SW 1271 (cell line): Measurements from ENCODE around the gene KLHL29.
A peak's percentile ranks its signal among the peaks of the same experiment; 100 is the strongest.

ENCODE experiments used
- DNase-seq, 2 experiments: peaks; one replicate each; lab custom pipeline; 2025; lab: John Stamatoyannopoulos, UW

KLHL29 gene

DNA sequence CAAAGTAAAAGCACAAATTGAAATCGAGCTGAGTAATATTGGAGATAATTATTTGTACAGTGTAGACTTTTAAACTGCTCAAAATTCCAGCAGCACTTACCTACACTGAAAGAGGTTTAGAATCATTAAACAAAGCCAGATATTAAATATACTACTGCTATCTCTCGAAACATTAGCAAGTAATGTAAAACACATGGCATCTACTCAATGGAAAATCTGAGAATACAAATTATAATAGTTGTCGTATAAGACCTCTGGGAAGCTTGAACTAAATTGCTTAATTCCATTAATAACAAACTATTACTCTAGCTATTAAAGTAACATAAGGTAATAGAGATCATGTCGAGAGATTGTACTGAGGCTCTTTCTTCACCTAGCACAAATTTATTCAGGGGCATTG lies 108.9 kb downstream of the KLHL29 start:
- DNase-seq, result no peak

DNA sequence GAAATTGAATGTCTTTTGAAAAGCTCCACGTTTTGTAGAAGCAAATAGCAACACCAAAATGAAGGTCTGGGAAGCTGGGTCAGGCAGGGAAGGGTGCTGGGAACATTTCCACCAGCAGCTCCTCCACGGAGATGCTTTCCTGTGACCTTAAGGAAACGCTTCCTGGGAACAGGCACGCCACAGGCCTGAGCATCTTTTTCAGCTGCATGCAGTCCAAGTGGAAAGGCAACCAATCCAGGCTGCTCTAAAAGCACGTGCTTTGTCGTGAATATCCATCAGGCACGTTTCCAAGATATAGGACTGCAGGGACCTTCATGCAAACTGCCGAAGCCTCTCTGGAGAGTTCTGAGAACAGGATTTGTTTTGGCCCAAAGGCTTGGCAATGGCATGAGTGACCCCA lies 109.3 kb downstream of the KLHL29 start:
- DNase-seq, result no peak

DNA sequence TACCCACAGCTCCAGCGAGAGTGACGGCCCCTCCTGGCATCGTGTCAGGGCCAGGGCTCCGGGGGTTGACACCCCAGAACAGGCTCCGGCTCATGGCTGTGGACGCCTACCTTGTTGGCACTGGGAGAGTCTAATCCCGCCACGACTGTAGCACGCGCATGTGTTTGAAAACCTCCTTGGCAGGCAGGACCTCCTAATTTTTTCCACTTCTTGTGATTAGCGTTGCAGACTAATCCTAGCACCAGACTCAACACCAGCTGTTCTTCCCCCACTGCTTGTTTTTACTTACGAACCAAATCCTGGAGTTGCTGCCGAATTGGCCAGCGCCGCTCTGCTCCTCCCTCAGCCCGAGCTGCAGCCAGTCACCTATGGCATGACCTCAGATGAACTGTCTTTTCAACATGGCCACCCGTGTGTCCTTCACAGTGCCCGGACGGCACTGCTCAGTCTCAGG lies 110.7 kb downstream of the KLHL29 start:
- DNase-seq, result no peak

DNA sequence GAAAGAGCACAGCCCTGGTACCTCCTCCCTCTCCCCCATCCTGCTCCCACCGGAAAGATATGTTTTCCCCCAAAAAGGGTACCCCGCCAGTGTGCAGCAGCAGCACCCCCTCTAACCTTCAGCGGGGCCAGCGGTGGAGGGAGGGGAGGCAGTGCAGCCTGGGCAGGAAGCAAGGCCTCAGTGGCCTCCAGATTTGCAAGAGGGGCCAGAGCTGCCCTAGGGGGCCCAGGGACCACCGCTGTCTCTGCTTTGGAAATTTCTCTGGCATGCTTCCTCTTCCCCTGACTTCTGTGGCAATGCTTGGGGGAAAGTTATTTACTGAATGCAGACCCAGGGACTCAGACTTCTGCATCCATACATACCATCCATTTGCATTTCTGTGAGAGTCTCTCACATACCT lies 111.5 kb downstream of the KLHL29 start:
- no peak for DNase-seq

DNA sequence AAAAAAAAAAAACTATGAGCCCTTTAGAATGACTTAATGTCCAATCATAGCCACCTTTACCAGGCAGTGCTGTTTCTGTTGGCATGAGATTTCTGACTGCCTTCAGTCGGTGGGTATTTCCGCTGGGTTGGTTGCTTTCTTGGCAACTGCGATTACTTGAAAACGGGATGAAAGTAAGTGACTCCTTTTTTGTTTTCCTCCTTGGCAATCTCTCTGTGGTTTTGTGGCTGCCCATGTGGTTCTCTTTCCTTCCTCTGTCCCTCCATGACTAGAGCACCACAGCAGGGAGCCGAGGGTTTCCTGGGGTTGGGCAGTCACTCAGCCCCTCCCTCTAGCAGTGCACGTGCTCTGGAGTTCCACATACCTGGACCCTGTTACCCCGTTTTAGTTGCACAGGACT lies 112.1 kb downstream of the KLHL29 start:
- DNase-seq, result no peak

DNA sequence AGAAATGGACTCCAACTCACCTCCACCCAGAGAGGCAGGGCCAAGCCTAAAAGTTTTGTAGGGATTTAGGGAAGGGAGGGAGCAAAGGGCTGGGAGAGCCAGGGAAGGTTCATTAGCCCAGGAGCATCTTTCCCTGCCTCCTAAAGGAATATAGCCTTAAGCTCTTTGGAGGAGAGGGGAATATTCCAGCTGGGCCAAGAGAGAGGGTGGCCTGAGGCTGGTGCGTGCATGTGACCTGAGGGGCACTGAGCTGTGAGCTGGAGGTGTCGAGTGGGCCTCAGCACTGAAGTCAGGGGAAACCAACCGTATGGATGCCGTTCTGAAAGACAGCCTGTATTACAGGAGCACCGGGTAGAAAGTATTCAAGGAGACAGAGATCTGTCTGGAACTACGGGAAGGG lies 112.6 kb downstream of the KLHL29 start:
- DNase-seq, result no peak

DNA sequence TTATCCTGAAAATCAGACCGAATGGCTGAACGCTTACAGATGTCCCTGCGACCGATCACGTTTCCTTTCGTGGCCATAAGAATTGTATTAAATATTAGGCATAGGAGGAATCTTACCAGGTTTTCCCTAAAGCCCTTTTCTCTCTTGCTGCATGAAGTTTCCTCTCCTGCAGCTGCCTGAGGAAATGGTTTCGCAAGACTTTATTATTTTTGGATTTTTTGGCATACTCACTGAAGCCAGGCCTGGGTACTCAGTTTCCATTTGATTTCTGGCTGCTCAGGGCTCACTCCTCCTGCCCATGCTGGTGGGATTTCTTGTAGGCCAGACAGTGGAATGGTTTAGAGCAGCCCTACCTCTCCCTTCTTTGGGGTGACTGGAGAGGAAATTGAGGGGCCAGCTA lies 114.0 kb downstream of the KLHL29 start:
- DNase-seq, result no peak

DNA sequence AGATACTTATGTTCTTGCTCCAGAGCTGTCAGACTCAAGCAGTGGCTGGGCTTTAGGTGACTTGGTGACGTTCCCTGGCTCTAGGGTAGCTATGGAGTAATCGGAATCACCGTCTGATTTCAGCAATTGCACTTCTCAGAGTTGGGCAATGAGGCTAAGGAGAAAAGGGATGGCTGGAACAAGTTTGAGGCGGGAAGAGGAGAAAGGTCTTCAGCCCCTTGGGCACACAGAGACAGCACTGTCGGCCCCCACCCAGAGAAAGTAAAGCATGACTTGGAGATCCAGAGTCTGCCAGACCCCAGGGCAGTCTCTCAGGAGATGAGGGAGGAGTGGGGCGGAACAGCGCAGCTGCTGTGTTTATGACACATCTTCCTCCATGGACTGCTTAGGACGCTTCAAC lies 114.5 kb downstream of the KLHL29 start:
- no peak for DNase-seq

DNA sequence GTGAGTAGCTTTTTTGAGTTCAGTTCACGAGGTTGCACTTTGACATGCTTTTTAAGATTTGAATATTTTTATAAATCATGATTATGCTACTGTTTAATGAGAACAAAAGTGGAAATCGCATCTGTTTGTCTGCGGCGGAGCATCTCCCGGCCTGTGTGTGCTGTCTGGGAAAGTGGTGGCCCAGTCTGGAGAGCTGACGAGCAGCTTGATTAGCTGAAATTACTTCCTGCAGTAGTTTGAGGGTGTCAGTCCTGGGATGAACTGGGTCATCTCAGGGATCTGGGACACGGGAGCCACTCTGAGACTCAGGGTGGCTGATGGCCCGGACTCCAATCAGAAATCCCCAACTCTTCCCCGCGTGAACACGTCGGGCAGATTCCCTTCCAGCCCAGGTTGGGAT lies 115.9 kb downstream of the KLHL29 start:
- no peak for DNase-seq

DNA sequence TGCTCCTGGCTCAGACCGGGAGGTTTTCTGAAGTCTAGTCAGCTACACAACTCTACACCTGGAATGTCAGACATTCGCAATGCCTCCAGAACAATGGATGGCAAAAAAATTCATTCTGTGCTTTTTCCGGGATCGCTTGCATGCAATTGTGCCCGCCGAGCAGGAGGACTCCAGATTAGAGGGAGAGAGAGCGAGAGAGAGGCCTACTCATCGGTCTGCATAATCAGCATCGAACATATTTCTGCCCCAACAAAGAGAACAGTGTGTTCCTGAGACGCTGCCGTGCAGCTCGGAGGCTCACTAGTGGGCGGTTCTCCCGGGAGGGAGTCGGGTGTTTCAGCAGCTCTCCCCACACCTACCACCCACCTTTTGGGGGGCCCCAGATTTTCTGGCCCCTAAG lies 117.1 kb downstream of the KLHL29 start:
- DNase-seq, result no peak

DNA sequence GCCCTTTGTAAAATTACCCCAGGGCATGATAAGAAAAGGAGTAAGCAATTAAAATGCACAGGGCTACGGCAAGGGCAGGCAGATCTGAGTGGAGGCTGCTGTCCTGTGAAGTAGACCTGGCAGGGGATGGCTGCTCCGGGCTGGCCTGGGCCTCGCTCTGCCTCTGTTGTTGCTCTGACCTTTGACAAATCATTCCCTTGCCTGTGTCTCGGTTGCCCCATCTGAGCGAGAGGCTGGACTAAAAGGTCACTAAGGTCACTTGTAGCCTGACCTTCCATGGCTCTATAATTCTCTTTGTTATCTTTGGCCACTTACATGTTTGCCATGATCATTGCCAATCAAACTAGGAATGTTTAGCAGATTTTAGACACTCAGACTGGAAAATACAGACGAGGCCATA lies 118.1 kb downstream of the KLHL29 start:
- DNase-seq, result no peak

DNA sequence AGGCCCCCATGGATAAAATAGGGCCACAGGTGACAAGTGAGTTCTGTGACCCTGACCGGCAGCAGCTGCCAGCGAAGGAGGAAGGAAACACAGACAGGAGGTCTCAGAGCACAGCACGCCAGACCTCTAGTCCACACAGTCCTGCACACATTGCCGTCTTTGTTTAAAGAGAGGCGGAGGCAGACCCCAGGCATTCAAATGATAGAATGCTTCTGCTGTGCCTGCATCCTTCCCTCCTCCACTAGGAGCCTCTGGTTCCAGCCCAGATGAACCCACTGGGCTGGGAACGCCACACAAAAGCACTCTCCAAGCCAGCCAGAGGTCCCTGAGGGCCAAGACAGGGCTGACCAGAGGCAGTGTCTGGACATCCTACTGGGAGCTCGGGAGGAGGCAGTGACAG lies 118.7 kb downstream of the KLHL29 start:
- DNase-seq, result no peak

DNA sequence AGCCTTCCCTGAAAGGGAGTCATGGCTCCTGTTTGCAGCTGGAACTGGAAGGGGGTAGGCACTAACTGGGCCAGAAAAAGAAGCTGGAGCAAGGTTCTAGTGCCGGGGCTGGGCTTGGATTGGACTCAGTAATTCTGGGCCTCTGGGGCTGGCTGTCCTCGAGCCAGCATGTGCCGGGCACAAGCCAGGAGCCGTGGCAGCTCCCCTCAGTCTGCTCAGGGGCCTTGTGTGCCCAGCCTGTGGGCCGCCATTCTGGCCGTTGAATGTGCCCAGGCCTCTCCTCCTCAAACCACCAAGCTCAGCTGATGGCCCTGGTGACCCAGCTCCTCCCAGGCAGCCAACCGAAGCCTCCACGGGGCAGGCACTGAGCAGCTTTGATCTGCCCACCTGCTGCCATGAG lies 119.6 kb downstream of the KLHL29 start:
- no peak for DNase-seq

DNA sequence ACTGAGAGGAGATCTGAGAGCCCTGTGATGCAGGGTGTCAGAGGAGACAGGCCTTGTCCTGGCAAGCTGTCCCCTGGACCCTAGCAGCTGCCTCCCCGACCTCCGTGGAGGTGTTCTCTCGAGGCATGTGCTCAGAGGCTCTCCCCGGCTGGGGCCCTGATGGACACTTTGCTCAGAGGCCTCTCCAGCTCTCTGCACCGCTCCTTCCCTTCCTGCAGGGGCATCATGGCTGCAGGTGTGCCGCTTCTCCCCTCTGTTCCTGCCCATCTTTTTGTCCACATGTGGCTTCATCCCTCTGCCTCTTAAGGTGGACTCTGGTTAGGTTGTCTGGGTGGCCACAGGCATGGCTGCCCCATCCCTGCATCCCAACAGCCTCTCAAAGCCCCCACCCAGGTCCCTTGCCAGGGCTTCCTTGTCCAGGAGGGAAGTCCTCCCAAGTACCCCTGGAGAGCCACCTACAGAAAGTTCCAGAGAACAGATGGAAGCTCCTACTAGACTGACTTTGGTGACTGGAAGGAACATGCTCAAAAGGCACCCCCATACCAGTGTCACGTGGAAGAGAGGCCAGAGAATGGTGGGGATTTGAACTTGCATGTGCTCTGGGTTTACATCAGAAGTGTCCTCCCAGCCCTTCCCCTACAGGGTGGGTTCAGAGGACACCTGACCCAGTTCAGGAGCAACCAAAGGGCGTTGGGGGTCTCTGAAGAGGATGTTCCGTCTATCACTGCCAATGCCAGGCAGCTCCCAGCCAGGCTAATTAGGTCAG lies 120.4 kb downstream of the KLHL29 start:
- peak in 1 of 2 experiments; percentile 9 for DNase-seq

DNA sequence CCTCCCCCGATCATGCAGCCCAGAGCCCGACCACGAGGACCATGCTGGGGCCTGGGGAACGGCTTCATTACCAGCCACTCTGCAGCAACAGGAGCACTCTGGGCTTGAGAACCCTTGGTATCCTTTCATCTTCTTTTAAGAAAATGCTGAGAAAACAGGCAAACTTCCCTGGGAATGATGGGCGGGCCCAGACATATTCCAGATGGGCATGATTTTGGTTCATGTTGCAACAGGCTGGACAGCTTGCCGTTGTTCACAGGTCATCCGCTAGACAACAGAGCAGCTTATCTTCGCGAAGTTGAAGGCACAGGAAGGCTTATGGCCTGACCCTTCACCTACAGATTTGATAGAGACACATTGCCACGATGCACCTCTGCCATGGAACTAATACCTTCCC lies 121.0 kb downstream of the KLHL29 start:
- DNase-seq, result no peak

DNA sequence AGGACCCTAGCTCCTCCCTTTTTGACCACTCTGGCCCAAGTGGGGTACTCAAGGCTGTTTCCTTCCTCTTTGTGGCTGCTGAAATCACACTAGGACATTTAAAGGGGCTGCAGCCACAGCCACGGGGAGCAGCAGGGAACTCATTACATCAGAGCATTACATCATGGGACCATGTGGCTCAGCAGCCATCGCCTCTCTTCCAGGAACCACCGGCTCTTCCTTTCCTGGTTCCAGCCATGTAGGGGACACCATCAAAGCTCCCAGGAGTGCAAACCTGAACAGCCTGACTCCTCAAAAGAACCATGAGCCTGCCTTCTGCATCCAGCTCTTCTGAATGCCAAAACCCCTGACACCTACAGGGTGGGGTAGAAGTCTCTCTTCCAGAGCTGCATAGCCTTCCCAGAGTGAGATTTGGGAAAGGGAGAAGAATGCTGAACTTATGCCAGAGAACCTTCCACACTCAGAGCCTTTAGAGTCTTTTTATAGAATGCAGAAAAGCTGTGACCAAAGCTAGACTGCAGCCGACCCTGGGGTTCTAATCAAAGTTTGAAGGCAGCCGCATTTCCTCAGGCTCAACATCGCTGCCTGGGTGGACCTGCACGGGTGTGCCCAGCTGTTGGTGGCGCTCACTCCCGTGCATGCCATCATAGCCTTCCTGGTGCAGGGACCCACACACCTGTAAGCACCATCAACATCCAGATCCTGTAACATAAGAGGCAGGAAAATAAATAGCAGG lies 121.7 kb downstream of the KLHL29 start:
- no peak for DNase-seq

DNA sequence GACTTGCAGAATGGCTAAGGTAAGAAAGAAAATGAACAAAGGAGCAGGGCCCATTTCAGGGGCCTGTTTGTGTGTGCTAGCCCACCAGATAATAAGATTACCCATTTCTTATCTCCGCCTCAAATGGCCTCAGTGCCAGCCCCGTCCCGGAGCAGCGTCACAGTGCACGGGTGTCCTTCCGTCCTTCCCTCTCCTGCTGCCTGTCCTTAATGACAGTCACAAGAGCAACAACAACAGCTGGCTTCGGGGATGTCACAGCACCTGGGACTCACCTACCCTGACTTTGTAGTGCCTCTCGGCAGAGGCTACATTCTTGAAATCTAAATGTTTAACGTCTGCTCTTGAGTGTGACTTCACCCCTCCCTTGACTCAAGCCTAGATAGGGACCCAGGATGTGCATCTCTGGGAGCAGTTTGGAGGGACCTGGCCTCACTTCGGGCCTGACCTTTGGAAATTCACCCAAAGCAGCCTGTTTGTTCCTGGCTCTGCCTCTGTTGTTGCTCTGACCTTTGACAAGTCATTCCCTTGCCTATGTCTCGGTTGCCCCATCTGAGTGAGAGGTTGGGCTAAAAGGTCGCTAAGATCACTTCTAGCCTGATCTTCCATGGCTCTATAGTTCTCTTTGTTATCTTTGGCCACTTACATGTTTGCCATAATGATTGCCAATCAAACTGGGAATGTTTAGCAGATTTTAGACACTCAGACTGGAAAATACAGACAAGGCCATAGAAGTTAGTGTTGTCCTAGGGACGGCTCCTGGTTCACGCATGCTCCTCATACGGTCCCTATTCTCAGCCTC lies 122.5 kb downstream of the KLHL29 start:
- DNase-seq, result no peak

DNA sequence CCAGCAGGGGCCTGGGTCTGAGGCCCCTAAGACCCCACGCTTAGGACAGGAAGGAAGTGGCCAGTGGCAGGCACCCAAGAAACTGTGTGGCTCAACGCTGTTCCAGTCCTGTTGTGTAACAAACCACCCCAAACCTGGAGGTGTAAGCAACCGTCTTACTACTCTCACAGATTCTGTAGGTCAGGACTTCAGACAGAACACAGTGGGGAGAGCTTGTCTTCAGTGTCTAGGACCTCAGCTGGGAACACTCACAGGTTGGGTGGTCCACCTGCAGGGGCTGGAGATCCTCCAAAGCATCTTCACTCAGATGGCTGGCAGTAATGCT lies 123.0 kb downstream of the KLHL29 start:
- no peak for DNase-seq

DNA sequence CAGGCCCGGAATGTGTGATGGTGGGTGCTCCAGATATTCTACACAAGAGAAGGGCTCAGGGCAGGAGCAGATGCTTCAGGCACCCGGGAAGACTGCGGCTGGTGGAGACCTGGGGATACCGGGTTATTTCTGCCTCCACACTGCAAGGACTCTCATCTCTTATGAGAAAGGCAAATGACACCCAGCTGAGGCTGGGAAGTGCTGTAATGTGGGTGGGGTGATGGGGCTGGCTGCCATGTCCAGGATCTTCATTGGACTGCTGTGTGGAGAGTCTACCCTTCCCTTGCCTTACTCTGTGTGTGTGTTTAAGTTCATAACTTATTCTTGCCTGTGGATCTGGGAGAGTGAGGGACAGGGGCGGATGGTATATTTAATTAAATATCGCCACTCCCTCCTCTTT lies 124.1 kb downstream of the KLHL29 start:
- no peak for DNase-seq

DNA sequence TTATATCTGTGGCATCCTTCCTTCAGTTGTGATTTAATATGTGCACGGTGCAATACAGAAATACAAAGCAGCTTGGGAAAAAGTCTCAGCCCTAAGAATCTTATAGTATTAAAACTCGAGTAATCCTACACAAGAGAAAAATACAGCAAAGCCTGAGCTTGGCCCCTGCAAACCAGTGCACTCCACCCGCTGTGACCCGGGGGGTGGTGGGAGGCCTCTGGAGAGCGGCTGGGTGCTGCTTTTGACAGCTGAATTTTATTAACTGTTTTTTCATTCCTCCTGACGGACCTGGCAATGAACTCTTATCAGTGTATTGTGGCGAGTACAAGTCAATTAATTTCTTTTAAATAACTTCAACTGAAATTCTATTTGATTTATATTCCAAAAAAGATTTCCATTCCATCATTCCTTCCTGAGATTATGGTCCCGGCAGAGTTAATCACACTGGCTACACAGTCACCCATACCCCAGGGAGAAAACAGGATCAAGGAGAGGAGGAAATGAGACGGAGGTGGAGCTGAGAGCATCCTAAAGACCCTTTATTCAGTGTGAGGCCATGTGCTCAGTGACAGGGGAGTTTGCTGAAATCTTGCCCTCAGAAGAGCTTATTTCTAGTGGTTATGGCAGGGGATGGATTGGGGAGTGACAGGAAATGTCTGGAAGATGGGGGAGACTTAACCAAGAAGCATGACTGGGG lies 124.8 kb downstream of the KLHL29 start:
- DNase-seq, result no peak

DNA sequence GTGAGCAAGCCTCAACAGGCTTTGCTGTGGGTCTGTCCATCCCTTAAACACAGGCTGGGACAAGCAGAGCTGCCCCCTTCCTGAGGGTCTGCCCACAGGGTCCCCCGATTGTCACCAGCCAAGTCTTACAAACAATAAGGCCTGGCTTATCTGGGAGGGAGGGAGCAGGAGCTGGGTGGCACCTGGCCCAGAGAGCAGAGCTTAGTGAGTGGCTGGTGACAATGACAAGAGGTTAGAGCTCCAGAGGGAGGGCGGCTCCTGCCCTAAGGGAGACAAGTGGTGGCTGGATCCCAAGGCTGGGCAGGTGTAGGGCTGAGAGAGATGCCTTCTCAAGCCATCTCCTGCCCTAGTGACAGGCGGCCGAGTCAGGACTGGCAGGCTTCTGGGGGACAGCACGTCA lies 125.5 kb downstream of the KLHL29 start:
- DNase-seq, result no peak

DNA sequence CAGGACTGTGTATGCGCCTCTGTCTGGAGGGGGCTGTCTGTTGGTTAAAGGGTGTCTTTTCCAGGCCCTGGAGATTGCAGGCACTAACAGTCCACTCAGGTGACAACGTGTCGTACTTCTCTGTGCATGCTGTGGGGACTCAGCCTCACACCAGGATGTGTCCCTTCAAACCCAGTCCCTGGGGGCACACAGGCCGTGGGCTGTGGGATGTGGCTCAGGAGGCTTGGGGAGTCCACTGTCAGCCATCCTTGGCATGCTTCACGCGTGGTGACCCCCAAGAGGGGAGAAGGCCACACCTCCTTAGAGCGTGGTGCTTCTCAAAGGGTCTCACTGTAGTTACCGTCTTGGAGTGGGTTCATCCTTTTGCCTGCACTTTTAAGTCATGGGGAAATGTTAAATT lies 127.8 kb downstream of the KLHL29 start:
- no peak for DNase-seq
